ENCODE data around the gene TBC1D10B.

Gene TBC1D10B

DNA sequence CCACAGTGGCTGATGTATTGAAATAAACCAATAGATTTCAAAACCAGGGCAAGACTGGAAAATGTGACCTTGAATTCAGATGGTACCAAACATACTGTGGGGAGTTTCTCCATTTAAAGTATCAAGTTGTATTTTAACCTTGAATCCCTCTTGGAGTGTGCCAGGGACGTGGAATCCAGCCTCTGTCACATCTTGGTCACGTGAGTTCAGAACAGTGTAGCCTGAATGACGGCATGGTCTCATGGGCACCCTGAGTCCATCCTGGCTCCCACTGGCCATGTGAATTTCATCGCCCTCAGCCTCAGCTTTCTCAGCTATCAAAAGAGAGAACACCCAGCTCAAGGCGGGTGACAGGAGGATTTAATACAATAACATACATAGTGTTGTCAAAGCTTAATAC is 43.9 kb upstream of the TBC1D10B start:
- H3K4me3 ChIP-seq (ENCODE audit: low read depth, low read length) = no peak overlapping the region
- TF ChIP-seq CTCF (IDR thresholded peaks at IDR 0.05; ENCODE audit: insufficient read depth, low read depth, low read length, missing control alignments) = no peak
- DNase-seq (ENCODE audit: low read depth) = no peak

DNA sequence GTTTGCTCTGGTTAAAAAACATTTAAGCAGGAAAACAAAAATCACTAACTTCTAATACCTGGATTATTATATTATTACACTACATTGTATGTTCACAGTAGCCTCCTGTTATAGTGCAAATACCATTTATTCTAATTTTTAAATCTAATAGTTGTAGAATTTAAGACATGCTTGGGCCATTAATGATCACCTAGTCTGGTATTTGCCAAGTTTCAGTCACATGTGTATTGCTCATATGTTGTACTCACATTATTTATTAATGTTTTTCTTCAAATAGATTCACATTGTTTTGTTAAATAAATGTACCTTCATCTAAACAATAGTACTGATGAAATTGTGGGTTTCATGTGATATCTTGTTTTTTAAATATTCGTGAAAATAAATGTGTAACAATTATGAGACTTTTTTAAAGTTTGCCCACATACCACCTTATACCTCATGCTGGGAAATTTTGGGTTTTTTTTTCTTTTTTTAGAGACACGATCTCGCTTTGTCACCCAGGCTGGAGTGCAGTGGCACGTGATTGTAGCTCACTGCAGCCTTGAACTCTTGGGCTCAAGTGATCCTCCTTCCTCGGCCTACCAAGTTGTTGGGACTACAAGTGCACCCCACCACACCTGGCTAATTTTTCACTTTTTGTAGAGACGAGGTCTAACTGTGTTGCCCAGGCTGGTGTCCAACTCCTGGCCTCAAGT is 43.0 kb upstream of the TBC1D10B start:
- no peak for DNase-seq (ENCODE audit: low read depth)
- TF ChIP-seq CTCF (IDR thresholded peaks at IDR 0.05; ENCODE audit: insufficient read depth, low read depth, low read length, missing control alignments) = no peak
- H3K4me3 ChIP-seq (ENCODE audit: low read depth, low read length) = no peak overlapping the region

DNA sequence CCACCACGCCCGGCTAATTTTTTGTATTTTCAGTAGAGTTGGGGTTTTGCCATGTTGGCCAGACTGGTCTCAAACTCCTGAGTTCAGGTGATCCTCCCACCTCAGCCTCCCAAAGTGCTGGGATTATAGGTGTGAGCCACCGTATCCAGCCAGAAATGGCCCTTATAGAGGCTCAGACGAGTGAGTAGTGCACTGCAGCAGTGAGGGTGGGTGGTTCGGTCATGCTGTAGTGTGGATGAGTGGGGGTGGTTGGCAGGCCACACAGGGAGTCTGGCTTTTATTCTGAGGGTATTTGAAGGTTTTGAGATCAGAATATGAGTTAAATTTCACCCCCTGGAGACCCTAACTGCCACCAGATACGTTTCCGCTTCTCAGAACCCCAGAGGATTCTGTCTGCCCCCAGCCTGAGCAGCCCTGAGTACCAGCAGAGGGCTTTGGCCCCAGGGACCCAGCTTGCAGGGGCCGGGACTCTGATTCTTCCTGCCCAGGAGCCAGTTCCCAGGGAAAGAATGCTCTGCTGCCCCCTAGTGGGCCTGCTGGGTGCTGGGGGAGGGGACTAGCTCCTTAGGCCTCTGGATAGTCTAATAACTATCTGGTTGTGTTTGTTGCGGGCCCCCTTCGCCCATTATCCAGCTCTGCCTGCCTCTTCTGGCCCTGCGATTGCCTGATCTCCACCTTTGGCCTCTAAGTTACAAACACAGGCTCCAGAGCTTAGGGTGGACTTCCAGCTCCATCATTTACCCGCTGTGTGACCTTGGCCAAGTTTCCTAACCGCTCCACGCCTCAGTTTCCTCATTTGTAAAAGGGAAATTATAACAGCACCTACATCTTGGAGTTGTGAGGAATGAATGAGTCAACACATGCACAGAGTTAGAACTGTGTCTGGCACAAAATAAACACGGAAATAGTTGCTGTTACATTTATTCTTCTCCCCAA is 39.1 kb upstream of the TBC1D10B start:
- H3K4me3 ChIP-seq (ENCODE audit: low read depth, low read length) = no peak overlapping the region

GRCh38 chr16:30407804-30408534 is 37.7 kb upstream of the TBC1D10B start:
- H3K4me3 ChIP-seq (ENCODE audit: low read depth, low read length) = peak overlapping the region; percentile 83
- TF ChIP-seq CTCF (IDR thresholded peaks at IDR 0.05; ENCODE audit: insufficient read depth, low read depth, low read length, missing control alignments) = no peak
- no peak for DNase-seq (ENCODE audit: low read depth)

More for the DNA sequence above, 39.1 kb upstream of the TBC1D10B start:
- peak; percentile 96 for TF ChIP-seq CTCF (IDR thresholded peaks at IDR 0.05; ENCODE audit: insufficient read depth, low read depth, low read length, missing control alignments)
- DNase-seq (ENCODE audit: low read depth) = peak; percentile 91

DNA sequence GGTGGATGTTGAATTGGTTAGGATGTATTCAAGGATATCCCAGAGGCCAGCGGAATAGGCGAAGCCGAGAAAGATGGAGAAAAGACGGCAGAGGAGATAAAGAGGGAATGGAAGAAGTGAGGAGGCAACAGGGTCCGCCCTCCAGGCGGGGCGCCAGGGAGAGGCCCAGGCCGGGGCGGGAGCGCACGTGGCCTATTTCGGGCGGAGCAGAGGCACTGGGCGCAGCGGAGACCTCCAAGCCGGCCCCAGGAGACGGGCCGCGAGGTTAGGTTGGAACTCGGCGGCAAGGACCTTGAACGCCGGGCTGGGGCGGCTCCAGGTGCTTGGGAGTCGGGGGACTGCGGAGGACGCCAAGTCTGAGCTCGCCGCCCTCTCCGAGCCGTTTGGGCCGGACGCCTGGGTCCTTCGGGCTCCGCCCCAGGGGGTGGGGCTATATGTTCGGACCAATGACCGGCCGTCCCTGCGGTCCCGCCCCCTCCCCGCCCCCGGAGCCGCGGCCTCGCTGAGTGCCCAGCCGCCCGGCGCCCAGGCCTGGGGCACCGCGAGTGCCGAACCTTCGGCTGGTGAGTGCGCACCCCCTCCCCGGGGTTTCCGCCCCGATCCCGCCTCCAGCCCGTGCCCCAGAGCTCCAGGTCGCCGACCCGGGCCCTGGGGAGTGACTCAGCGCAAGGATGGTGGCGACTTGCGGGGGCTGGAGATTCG is 37.0 kb upstream of the TBC1D10B start, which contains the start of gene ZNF771:
Gene ZNF771 (plus strand): TSS at position 505 of the 702 bp plus-strand sequence. CDS start 448 bp downstream, outside the sequence.
- H3K4me3 ChIP-seq (ENCODE audit: low read depth, low read length) = peak within 1 kb of the TSS; percentile 83
- peak; percentile 10 for TF ChIP-seq CTCF (IDR thresholded peaks at IDR 0.05; ENCODE audit: insufficient read depth, low read depth, low read length, missing control alignments)
- peak; percentile 91 for DNase-seq (ENCODE audit: low read depth)

- peak overlapping the region; percentile 83 for H3K4me3 ChIP-seq (ENCODE audit: low read depth, low read length)
- no peak for TF ChIP-seq CTCF (IDR thresholded peaks at IDR 0.05; ENCODE audit: insufficient read depth, low read depth, low read length, missing control alignments)
- no peak for DNase-seq (ENCODE audit: low read depth)
Measured at GRCh38 chr16:30406795-30407101, 36.5 kb upstream of the TBC1D10B start.

Measured in GM12865 (cell line).